Gastroesophageal sphincter (tissue), 3 donors: ENCODE results near the gene BTBD9.

Experiments
- CTCF ChIP-seq, 4 experiments: fragments of 200-600 bp in 2 of 4; fragments of 450-650 bp in 2 of 4; sonication (generic) in 1 of 4; IDR thresholded peaks; one replicate each; pipeline ENCODE4 v1.5.1; 2017 to 2019; ENCODE audit warnings: antibody characterized with exemption in 4 of 4, mild to moderate bottlenecking in 2 of 4, moderate library complexity in 2 of 4
- EP300 ChIP-seq: sonication (generic); formaldehyde crosslinking; IDR thresholded peaks from one replicate; pipeline ENCODE4 v1.6.1; 2017; ENCODE audit warnings: antibody characterized with exemption, mild to moderate bottlenecking
- POLR2A ChIP-seq, 2 donors: fragments of 450-650 bp; IDR thresholded peaks; one replicate each; pipeline ENCODE4 v1.6.1; 2017; ENCODE audit warnings: antibody characterized with exemption in 2 of 2, mild to moderate bottlenecking in 2 of 2, moderate library complexity in 1 of 2
- POLR2AphosphoS5 ChIP-seq: sonication (generic); formaldehyde crosslinking; IDR thresholded peaks from one replicate; pipeline ENCODE4 v1.6.1; 2017; ENCODE audit warnings: antibody characterized with exemption

- TF ChIP-seq CTCF (IDR thresholded peaks at IDR 0.05): no peak
- no peak for TF ChIP-seq POLR2A (IDR thresholded peaks at IDR 0.05)
- no peak for TF ChIP-seq EP300
- TF ChIP-seq POLR2AphosphoS5: no peak
Measured at GRCh38 chr6:38154731-38155130, 485.0 kb downstream of the BTBD9 start.
